ENCODE results near the gene BPIFB6.

The BPIFB6 gene

DNA sequence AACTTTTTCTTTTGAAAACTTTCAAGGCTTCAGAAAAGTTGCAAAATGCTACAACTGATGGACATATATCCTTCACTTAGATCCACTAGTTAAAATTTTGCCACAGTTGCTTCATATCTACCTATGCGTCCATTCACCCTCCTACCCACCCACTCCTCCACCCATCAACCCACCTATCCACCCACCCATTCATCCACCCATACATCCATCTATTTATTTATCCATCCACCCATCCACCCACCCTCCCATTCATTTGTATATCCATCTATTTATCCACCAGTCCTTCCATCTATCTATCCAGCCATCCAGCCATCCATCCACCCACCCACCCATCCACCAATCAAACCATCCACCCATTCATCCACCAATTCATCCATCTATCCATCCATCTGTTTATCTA, 61.6 kb downstream of the BPIFB6 start:
- no peak for DNase-seq

DNA sequence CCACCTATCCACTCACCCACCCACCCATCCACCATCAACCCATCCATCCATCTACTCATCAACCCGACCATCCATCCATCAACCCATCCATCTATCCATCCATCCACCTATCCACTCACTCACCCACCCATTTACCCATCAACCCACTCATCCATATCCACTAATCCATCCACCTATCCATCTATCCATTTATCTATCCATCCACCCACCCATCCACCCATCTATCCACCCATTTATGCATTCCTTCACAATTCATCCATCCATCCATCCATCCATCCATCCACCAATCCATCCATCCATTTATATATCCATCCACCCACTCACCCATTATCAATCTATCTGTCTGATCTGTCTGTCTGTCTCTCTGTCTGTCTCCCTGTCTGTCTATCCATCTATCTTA, 62.1 kb downstream of the BPIFB6 start:
- DNase-seq: no peak

Data from cortex of kidney (tissue), 1 donor.